ENCODE data around the gene UST. TPM values are rescaled to one million over a fixed set of nuclear protein-coding genes. Genes with fewer than 3 reads are reported as not detected.
"Not testable (repeated sequence)": the region's sequence is repeated elsewhere in the genome, so short reads cannot be mapped to it uniquely, and the experiment has no call there.

The UST gene
- polyA plus RNA-seq, 1 donor (not counting 4 experiments of a cell fraction or from before 2014, with no cell fraction given) = 6.1 TPM

DNA sequence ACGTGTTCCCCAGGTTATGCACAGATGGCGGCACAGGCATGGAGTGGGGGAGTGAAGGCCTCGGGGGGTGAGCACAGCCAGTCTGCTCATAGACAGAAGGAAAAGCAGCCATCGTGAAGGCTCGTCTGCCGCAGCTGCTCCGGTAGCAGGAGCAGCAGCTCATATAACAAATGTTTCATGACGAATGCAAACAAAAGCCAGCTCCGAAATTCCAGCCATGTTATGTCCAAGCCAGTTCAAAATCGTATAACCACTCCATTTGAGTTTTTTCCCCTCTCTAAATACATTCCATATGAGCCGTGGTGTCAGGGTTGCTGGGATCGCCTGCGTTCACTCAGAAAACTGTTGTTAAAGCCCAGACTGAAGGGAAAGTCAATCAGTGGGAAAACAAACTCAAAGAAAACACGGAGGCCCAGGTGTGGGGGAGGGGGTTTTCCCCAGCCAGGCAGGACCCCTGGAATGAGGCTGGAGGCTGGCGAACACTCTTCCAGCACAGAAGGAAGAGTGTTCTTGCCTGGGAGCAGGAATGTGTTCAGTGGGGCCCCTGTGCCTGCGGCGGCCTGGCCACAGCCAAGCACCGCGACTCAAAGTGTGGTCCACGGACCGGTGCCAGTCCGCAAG lies 290.3 kb downstream of the UST start:
- no peaks in the 10 kb centered on the region for H3K9me1 ChIP-seq (ENCODE audit: control insufficient read depth, extremely low read depth, insufficient read depth, low read length)
- TF ChIP-seq, protein P1, sequence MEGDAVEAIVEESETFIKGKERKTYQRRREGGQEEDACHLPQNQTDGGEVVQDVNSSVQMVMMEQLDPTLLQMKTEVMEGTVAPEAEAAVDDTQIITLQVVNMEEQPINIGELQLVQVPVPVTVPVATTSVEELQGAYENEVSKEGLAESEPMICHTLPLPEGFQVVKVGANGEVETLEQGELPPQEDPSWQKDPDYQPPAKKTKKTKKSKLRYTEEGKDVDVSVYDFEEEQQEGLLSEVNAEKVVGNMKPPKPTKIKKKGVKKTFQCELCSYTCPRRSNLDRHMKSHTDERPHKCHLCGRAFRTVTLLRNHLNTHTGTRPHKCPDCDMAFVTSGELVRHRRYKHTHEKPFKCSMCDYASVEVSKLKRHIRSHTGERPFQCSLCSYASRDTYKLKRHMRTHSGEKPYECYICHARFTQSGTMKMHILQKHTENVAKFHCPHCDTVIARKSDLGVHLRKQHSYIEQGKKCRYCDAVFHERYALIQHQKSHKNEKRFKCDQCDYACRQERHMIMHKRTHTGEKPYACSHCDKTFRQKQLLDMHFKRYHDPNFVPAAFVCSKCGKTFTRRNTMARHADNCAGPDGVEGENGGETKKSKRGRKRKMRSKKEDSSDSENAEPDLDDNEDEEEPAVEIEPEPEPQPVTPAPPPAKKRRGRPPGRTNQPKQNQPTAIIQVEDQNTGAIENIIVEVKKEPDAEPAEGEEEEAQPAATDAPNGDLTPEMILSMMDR (optimal IDR thresholded peaks at IDR 0.05 in 1 of 3, IDR thresholded peaks at IDR 0.05 in 1 of 3, conservative IDR thresholded peaks at IDR 0.05 in 1 of 3; ENCODE audit: extremely low read depth in 1 of 3, insufficient read depth in 2 of 3, low read length in 3 of 3) = no peak
- no peak for TF ChIP-seq EZH2 (IDR thresholded peaks at IDR 0.05; ENCODE audit: low read length)
- no peak overlapping the region for H3K4me2 ChIP-seq (ENCODE audit: control insufficient read depth, extremely low read depth, insufficient read depth, low read depth, low read length)
- H2AFZ ChIP-seq (ENCODE audit: control insufficient read depth, low read length) = no peak overlapping the region
- H4K20me1 ChIP-seq (ENCODE audit: control insufficient read depth, extremely low read depth, insufficient read depth, low read length) = no peaks in the 10 kb centered on the region
- dilution Hi-C loops (cut with MboI; ENCODE audit: extremely low pct_ligation_motif_present, low sequenced_read_pairs) = loop anchor here (25.0 kb wide), 1 partner anchor 475 kb away; no protein-coding TSS in a partner anchor
- FAIRE-seq (no peak), DNase-seq (ENCODE audit: low read depth, low spot score) (no peak)
- H3K27ac ChIP-seq (ENCODE audit: control insufficient read depth, insufficient read depth, low read length) = no peak overlapping the region
- no peaks in the 10 kb centered on the region for H3K36me3 ChIP-seq (ENCODE audit: control insufficient read depth in 2 of 2, extremely low read depth in 1 of 2, insufficient read depth in 2 of 2, low read length in 2 of 2)
- H3K27me3 ChIP-seq (ENCODE audit: control insufficient read depth, extremely low read depth, insufficient read depth, low read length) = no peaks in the 10 kb centered on the region
- H3K79me2 ChIP-seq (ENCODE audit: control insufficient read depth, insufficient read depth, low read length) = no peaks in the 10 kb centered on the region
- no peak overlapping the region for H3K9ac ChIP-seq (ENCODE audit: control insufficient read depth, extremely low read depth, insufficient read depth, low read length)
- H3K9me3 ChIP-seq (ENCODE audit: control insufficient read depth, low read depth, low read length) = no peaks in the 10 kb centered on the region
- no peaks in the 10 kb centered on the region for H3K4me1 ChIP-seq (ENCODE audit: control insufficient read depth, extremely low read depth, insufficient read depth, low read length)
- H3K4me3 ChIP-seq (ENCODE audit: control insufficient read depth in 2 of 3, extremely low read depth in 1 of 3, insufficient read depth in 2 of 3, low read depth in 1 of 3, low read length in 3 of 3) = no peak overlapping the region

- not testable (repeated sequence) for H3K4me1 ChIP-seq (ENCODE audit: control insufficient read depth, extremely low read depth, insufficient read depth, low read length); H4K20me1 ChIP-seq (ENCODE audit: control insufficient read depth, extremely low read depth, insufficient read depth, low read length); FAIRE-seq; H3K9ac ChIP-seq (ENCODE audit: control insufficient read depth, extremely low read depth, insufficient read depth, low read length); H3K9me1 ChIP-seq (ENCODE audit: control insufficient read depth, extremely low read depth, insufficient read depth, low read length); H3K4me3 ChIP-seq (ENCODE audit: control insufficient read depth in 2 of 3, extremely low read depth in 1 of 3, insufficient read depth in 2 of 3, low read depth in 1 of 3, low read length in 3 of 3); H3K27ac ChIP-seq (ENCODE audit: control insufficient read depth, insufficient read depth, low read length); H3K4me2 ChIP-seq (ENCODE audit: control insufficient read depth, extremely low read depth, insufficient read depth, low read depth, low read length); H3K9me3 ChIP-seq (ENCODE audit: control insufficient read depth, low read depth, low read length); H3K27me3 ChIP-seq (ENCODE audit: control insufficient read depth, extremely low read depth, insufficient read depth, low read length); DNase-seq (ENCODE audit: low read depth, low spot score); H3K79me2 ChIP-seq (ENCODE audit: control insufficient read depth, insufficient read depth, low read length); H2AFZ ChIP-seq (ENCODE audit: control insufficient read depth, low read length); H3K36me3 ChIP-seq (ENCODE audit: control insufficient read depth in 2 of 2, extremely low read depth in 1 of 2, insufficient read depth in 2 of 2, low read length in 2 of 2)
- dilution Hi-C loops (cut with MboI; ENCODE audit: extremely low pct_ligation_motif_present, low sequenced_read_pairs) = loop anchor here (25.0 kb wide), 1 partner anchor 473 kb away; no protein-coding TSS in a partner anchor
Observed at GRCh38 chr6:149039025-149039424, 292.2 kb downstream of the UST start.

GRCh38 chr6:149041953-149042352 lies 295.1 kb downstream of the UST start:
- no peaks in the 10 kb centered on the region for H3K9me1 ChIP-seq (ENCODE audit: control insufficient read depth, extremely low read depth, insufficient read depth, low read length)
- DNase-seq (ENCODE audit: low read depth, low spot score) (no peak), FAIRE-seq (no peak)
- TF ChIP-seq EZH2 (IDR thresholded peaks at IDR 0.05; ENCODE audit: low read length) = no peak
- TF ChIP-seq, protein P1 (optimal IDR thresholded peaks at IDR 0.05 in 1 of 3, IDR thresholded peaks at IDR 0.05 in 1 of 3, conservative IDR thresholded peaks at IDR 0.05 in 1 of 3; ENCODE audit: extremely low read depth in 1 of 3, insufficient read depth in 2 of 3, low read length in 3 of 3) = no peak
- H2AFZ ChIP-seq (ENCODE audit: control insufficient read depth, low read length) = no peak overlapping the region
- no peaks in the 10 kb centered on the region for H3K36me3 ChIP-seq (ENCODE audit: control insufficient read depth in 2 of 2, extremely low read depth in 1 of 2, insufficient read depth in 2 of 2, low read length in 2 of 2)
- no peak overlapping the region for H3K27ac ChIP-seq (ENCODE audit: control insufficient read depth, insufficient read depth, low read length)
- no peak overlapping the region for H3K4me3 ChIP-seq (ENCODE audit: control insufficient read depth in 2 of 3, extremely low read depth in 1 of 3, insufficient read depth in 2 of 3, low read depth in 1 of 3, low read length in 3 of 3)
- no peaks in the 10 kb centered on the region for H3K79me2 ChIP-seq (ENCODE audit: control insufficient read depth, insufficient read depth, low read length)
- H3K4me1 ChIP-seq (ENCODE audit: control insufficient read depth, extremely low read depth, insufficient read depth, low read length) = peaks cover 2% of the 10 kb centered on the region
- no peak overlapping the region for H3K9ac ChIP-seq (ENCODE audit: control insufficient read depth, extremely low read depth, insufficient read depth, low read length)
- H3K4me2 ChIP-seq (ENCODE audit: control insufficient read depth, extremely low read depth, insufficient read depth, low read depth, low read length) = no peak overlapping the region
- no peaks in the 10 kb centered on the region for H4K20me1 ChIP-seq (ENCODE audit: control insufficient read depth, extremely low read depth, insufficient read depth, low read length)
- no peaks in the 10 kb centered on the region for H3K9me3 ChIP-seq (ENCODE audit: control insufficient read depth, low read depth, low read length)
- H3K27me3 ChIP-seq (ENCODE audit: control insufficient read depth, extremely low read depth, insufficient read depth, low read length) = no peaks in the 10 kb centered on the region
- dilution Hi-C loops (cut with MboI; ENCODE audit: extremely low pct_ligation_motif_present, low sequenced_read_pairs) = loop anchor here (25.0 kb wide), 1 partner anchor 470 kb away; no protein-coding TSS in a partner anchor
